D721Med (cell line): ENCODE measurements around the gene PEPD.

Source experiments
- DNase-seq: peaks from one replicate; pipeline ENCODE4 v3.0.0; 2011; ENCODE audit warnings: low spot score; ENCODE audit not compliant: insufficient read length
- FAIRE-seq: peaks from 2 replicates; lab custom pipeline; 2011; peaks lifted over from hg19 to GRCh38; lab: Jason Lieb, UNC
- CTCF ChIP-seq: IDR thresholded peaks from 2 replicates; pipeline ENCODE4 v1.5.1; 2012; ENCODE audit warnings: mild to moderate bottlenecking, control low read depth; ENCODE audit not compliant: insufficient read depth; ENCODE audit errors: missing control alignments

Gene PEPD

DNA sequence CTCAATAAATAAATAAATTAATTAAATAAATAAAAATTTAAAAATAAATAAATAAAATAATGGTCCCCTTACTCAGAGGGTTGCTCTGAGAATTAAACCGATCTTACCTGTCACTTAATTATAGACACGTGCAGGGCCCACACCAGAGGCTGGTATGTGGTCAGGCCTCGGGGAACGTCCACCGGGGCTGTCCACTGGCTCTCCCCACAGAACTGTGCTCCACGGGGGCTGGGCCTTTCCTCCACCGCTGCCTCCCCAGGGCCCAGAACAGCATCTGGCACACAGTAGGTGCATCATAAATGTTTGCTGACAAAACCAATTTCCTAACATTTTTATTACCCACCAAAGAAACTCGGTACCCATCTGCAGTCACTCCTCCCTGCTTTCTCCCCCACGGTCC, 78.9 kb downstream of the PEPD start:
- no peak for DNase-seq
- no peak for FAIRE-seq
- no peak for TF ChIP-seq CTCF

- DNase-seq (no peak), FAIRE-seq (no peak)
- no peak for TF ChIP-seq CTCF
Observed at GRCh38 chr19:33441828-33442227, 79.8 kb downstream of the PEPD start.

- FAIRE-seq (no peak), DNase-seq (no peak)
- TF ChIP-seq CTCF, result no peak
Observed at GRCh38 chr19:33441277-33441699, 80.3 kb downstream of the PEPD start.

GRCh38 chr19:33440682-33441081, 80.9 kb downstream of the PEPD start:
- DNase-seq (no peak), FAIRE-seq (no peak)
- TF ChIP-seq CTCF, result no peak

DNA sequence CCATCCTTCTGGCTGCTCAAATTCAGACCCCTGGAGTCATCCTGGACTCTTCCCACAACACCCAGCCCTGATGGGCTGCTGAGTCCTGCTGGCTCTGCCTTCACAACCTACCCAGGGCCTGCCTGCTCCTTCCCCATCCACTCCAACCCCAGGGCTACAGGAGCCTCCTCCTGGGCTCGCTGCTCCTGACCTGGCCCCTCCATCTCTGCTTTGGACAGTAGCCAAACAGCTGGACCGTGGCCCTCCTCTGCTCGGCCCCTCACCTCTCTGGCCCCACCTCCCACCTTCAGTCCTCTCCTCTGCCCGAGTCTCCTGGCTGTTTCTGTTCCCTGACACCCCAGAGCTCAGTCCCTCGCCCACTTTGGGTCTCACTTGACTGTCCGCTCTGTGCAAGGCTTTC, 81.3 kb downstream of the PEPD start:
- FAIRE-seq (no peak), DNase-seq (no peak)
- TF ChIP-seq CTCF, result no peak

DNA sequence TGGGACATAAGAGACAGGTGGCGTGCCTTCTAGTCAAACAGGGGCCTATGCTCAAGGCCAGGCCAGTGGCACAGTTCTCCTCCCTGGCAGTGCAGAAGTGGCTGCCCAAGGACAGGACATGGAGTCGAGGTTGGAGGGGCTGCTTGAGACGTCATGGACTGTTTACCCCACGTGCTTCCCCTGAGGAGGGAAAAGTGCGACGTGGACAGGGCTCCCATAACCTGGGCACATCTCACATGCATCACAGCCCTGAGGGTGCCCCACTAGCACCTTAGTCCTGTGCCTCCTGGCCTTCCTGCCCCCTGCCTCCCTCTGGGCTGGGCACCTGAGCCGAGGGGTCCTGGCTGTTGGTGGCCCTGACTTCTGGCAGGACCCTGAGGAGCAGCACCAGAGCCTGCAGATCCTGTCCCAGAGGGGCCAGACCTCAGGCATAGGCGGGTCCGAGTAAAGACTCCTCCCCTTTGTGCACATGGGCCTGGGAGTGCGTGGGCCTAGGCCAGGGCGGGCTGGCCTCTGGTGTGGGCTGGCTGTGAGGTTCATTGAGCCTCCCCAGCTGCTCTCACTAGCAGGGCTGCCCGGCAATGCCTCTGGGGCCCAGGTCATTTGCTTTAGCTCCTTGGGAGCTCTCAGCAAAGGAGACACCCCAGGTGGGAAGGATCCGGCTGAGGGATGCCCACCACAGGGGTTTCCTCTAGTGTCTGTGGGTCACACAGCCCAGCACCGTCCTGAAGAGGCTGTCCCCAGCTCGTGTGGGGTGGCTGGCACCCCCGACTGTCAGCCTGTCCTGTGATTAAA, 82.4 kb downstream of the PEPD start:
- TF ChIP-seq CTCF, result no peak
- DNase-seq (no peak), FAIRE-seq (no peak)

GRCh38 chr19:33437821-33438671, 83.5 kb downstream of the PEPD start:
- TF ChIP-seq CTCF, result peak; percentile 0
- FAIRE-seq (no peak), DNase-seq (no peak)
